ENCODE data around the gene GPER1.
A peak's percentile ranks its signal among the peaks of the same experiment; 100 is the strongest.
"Not testable (repeated sequence)": the region's sequence is repeated elsewhere in the genome, so short reads cannot be mapped to it uniquely, and the experiment has no call there.

Gene GPER1

DNA sequence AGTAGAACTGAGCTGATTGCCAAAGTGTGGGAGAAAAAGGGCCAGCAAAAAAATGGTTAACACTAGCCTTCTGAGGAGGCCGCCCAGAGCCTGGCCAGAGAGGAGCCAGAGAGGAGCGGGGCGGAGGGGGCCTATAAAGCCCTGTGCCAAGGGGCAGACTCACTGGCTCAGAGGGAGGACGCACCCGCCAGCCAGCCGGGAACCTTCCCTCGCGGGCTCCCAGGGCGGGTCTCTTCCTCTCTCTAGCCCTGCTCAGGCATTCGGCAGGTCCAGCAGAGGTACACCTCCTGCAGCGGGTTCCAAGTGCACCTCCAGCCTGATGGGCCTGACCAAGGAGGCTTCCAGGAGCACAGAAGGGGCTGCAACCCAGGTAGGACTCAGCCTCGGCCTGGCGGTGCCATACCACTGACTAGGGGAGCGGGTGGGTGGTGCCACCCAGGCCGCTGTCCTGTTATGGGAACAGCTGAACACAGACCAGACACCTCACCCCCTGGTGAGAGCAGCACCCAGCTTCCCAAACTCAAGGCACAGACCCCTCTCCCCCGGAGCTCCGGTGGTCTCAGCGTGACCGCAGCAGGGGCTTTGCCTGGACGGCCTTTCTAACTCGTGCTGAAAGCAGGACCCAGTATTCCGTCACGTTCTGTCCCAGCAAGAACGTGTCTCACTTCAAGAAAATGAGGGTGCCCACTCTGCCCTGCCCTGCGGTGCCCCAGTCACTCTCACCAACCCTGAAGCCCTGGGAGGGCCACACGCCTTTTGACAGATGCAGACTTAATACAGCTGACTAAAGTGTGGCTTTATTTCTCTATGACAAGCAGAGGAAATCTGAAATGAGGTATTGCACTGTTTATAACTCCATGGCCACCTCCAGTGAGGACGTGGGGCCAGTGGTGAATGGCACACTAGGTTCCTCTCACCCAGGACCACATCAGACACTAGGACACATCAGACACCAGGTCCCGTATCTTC lies at the start of gene GPER1:
Gene GPER1 (plus strand): TSS at position 162 of the 969 bp plus-strand sequence. CDS start 3,616 bp downstream, outside the sequence.
- DNase-seq = peak; percentile 51

DNA sequence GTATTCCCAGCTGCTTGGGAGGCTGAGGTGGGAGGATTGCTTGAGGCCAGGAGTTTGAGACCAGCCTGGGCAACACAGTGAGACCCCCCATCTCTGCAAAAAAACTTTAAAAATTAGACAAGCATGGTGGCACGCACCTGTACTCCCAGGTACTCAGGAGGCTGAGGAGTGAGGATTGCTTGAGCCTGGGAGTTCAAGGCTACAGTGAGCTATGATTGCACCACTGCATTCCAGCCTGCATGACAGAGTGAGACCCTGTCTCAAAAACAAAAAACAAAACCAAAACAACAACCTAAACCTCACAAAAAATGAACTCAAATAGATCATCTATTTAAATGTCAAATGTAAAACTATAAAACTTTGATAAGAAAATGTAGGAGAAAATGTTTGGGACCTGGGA lies 47.7 kb upstream of the GPER1 start:
- DNase-seq = not testable (repeated sequence)

DNA sequence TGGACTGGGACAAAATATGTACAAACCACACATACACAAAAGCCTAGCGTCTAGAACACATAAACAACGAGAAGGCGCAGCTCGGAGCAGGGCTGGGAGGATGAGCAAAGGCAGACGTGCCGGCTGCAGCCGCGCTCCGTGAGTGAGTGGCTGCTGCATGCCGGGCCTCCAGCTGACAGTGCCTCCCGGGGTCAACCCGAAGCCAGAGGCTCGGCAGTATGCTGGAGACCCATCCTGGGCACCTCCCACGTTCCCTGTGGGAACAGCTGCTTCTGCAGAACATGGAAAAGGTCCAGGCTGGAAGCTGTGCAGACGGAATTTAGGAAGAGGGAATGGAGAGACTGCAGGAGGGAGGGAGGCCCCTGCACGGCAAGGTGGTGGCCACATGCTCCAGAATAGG lies 47.1 kb upstream of the GPER1 start:
- DNase-seq = peak; percentile 54

DNA sequence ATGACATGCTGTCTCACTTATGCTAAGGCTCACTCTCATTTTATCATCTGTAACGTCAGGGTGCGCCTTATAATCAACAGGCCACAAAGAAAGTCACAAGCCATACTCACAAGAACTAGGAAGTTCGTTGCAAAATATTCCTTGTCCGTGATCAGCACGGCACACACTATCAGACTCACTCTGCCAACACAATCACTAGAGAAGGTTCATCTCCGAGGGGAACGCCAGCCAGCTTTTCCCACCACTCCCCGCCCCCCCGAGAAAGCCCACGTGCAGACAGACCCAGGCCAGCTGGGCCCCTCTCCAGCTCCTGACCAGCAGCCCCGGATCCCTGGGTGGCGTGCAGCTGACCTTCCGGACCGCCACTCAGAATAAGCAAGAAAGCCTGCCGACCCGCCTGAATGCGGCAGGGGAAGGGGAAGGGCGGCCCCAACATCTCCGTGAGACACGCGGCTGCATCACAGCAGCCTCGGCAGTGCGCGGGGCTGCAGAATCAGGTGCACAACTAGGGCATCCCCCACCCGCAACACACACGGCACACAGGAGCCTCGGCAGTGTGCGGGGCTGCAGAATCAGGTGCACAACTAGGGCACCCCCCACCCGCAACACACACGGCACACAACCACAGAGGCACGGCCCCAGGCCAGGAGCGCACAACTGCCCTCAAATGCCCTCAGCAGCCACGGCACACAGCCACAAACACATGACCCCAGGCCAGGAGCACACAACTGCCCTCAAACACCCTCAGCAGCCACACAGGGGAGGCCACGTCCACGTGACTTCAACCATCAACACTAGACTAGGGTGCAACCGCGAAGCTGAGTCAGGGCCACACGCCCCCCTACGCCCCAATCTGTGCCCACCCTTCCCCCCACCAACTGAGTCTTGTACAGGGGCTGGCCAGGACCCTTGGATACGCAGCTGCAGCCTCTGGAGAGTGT lies 46.1 kb upstream of the GPER1 start:
- DNase-seq = no peak

DNA sequence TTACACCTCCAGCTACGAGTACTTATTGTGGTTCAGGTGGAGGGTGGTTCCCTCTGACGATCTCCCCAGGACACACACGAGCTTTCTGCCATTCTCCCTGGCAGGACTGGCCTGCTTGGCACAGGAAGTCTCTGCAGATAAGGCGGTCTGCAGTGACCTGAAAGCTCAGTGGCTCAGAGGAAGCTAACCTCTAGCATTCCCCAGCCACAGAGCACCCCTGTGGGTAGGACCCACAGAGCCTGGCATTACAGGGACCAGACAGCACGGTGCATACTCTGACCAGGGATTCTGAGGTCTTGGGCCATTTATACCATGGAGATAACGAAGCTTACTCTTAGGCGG lies 45.5 kb upstream of the GPER1 start:
- DNase-seq = no peak

DNA sequence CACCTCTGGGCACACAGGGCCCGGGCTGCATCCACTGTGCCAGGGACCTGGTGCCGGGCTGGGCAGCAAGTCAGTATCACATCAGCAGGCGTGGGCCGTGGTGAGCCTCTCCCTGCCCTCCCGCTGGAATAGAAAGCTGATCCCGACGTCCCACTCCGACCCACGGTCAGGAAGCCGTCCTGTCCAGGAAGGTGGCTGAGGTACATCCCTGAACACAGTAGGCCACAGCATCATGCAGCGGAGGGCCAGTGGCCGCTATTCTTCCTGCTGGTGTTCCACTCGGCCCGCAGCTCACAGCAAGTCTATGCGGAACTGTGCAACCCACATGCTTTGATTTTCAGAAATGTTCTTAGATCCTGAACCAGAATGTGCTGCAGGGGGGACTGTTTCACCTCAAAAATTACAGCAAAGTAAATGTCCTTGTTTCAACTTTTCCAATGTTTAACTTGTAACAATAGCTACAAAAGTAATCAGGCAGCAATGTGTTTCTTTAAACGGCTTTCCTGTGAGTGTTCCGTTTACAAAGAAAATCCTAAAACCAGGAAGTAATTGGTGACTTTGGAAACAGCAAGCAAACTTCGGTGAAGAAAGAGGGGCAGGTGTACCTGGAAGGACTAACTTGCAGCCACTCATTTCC lies 44.2 kb upstream of the GPER1 start:
- DNase-seq = no peak

DNA sequence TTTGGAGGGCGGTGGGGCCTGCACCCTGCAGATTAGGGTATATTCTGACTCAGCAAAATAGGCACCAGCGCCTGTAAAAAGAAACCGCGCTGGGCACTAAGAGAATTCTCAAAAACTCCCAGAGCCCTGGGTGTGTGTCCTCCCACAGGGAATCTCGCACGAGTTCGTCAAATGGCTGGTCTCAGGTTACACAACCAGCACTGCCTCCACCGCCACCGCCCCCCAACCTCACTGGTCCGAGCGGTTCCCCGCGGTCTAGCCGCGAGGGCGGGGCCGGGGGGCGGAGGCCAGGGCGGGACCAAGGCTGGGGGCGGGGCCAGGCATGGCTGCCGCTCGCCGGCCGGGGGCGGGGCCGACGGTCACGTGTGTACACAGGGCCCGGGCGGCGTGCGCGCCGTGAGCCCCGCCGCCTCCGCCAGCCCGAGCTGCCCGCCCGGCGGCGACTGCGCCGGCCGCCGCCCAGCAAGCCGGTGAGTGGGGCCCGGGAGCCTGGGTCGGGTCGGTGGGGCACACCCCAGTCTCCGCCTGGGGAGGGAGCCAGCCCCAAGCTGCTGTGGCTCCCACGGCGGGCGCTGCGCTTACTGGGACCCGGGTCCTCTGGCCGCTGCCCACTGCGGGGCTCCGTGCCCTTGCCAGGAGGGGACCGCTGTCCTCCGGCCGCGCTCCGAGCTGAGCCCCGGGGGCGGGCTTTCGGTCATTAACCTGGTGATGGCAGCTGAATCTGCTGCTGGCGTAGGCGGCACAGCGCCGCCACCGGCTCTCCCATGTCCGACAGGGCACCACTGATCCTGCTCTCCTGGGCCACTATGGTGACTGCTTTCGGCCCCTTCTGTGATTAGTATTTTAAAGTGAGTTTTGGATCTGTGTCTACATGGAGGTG lies 43.5 kb upstream of the GPER1 start, which contains the start of gene GPR146:
Gene GPR146 (plus strand): TSS at position 358 of the 880 bp plus-strand sequence. CDS start 12,970 bp downstream, outside the sequence.
- peak; percentile 82 for DNase-seq

DNA sequence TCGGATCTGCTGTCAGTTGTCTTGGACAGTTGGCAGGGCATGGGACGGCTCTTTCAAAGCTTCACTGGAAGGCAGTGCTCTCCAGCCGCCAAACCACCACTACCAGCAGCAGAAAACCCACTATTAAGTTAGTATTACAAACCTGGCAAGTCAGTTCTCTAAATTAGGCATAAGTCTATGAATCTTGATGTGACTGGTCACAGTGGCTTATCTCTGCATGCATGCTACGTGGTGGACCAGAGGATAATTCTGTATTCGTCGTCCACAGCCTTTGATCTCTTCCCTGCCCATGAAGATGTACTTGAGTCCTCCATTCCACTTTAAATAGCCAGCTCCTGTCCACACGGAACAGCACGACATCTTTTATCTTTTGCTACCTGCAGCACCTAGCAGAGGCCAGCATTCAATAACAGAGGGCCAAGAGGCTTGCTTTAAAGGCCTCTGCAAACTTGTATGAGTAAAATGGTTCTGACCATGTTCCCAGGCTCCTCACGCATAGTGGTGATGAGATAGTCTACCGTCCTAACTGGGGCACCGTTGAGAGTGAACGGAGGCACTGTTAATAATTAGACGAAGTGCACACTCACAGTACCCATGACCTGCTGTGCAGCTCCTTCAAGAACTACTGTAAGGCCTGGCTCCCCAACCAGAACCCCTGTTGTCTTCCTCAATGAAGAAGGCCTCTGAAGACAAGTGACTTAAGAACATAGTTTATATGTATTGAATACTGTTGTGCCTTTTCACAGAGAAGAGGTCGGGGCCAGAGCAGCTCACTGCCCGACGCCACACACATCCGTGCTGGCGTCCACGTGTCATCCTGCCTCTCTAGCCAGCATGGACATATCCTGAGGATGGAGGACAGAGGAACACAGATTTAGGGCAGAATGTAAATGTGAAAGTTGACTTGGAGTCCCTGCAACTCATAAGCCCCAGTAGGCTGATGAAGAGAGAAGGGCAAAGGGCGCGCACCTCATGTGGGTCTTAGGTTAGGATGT lies 42.5 kb upstream of the GPER1 start:
- no peak for DNase-seq

DNA sequence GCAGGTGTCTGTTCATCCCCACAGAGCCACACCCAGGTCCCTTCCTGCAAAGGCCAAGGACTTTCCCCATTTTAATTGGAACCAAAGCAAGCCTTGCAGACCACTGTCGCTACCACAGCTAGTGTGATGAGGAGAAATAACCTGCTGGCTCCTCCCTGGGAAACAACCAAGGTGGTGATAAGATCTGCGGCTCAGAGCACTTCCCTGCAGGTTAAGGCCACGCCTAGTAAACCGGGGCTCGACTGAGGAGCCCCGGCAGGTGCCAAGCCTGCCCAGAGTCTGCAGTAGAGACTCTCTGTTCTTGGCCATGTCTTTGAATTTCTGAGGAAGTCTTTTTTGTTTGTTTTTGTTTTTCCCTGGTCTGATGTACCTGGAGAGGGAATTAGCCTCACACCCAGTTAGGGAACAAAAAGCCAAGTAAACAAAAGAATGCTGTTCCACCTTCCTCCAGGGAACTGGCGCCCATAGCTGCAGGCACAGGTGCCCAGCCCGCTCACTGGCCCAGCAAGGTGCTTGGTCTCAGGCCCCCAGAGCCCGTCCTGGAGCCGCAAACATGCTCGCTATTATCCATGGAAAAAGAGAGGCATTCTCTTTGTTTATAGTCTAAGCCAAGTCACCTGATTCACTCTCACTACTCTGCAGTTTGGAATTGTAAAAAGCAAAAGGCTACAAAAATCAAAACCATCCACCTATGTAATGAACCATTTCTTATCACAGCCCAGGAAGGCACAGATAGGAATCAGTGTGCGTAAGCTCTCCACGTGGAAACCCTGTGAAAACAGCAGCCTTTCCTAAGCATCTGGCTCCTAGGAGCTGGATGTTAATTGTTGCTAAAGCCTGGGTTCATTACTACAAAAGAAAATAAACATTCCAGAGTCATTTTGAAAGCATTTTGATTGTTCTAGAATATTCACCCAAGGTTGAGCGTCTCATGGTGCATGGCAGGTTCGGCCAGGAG lies 40.9 kb upstream of the GPER1 start:
- DNase-seq = no peak

DNA sequence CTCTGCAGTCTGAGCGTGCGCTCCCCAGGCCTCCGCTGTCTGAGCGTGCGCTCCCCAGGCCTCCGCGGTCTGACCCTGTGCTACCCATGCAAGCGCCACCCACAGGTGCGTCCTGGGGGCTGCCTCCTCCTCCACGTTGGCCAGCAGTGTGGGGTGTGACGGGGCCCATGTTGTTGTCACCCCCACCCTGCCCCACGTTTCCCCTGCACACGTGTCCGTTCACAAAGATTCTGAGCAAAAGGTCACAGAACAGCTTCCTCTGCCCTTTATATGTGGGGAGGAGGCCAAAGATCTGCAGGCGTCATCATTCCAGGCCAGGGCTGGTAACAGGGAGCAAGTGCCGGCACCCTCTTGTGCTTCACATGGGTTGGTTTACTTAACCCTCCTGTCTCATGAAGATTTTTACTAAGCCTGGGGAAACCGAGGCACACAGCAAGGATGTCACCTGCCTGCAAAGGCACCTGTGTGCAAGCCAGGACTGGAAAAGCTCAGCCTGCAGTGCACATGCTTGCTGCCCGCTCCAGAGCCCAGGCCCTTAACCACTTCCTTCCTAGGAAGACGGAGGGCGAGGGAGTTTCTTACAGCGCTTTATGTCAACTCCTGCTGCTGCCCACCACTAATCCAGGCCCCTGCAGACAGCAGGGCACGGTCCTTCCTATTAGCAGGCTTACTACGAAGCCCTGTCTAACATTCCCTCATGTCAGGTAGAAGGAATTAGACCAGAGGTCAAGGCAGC lies 38.7 kb upstream of the GPER1 start:
- no peak for DNase-seq

DNA sequence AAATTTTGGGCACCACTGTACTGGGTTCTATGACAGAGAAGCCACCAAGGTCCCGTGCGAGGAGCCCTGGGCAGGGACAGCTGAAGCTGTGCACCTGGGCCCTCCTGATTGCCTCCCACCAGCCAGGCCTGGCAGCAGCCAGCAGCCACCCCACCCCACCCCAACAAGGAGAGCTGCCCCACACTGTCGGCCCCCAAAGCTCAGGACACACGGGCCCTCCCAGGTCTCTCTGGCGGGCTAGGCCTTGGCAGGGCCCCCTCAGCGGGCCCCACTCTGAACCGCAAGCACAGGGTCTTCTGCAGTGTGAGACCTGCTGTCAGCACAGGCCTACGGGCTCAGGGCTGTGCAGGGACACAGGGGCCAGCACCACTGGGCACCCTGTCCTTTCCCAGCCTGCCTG lies 38.1 kb upstream of the GPER1 start:
- DNase-seq = no peak

DNA sequence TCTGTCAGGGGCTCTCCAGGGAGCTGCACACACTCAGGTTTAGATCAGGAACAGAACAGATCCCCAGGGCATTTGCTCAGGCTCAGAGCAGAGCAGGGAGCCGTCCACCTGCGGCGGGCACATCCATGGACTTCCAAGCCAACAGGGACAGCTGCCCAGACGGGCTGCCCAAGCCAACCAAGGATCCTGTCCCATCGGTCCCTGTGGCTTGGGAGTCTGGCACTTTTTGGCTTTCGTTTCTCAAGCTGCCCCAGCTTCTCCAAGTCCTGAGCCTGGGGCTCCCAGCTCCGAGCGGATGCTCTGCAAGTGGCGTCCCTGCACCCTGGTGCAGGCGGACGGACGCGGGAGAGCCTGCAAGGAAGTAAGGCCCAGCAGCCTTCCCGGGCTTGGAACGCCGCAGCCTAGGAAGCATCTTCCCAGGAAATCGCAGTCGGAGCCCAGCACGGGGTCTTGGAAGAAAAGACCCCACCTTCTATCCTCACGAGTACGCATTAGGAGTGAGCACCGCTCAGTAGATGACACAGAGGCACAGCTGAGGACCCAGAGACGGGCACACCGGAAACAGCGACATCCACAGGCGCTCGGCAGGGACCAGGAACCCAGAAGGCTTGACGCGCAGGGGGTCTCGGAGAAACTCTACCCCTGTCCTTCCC lies 37.5 kb upstream of the GPER1 start:
- no peak for DNase-seq

DNA sequence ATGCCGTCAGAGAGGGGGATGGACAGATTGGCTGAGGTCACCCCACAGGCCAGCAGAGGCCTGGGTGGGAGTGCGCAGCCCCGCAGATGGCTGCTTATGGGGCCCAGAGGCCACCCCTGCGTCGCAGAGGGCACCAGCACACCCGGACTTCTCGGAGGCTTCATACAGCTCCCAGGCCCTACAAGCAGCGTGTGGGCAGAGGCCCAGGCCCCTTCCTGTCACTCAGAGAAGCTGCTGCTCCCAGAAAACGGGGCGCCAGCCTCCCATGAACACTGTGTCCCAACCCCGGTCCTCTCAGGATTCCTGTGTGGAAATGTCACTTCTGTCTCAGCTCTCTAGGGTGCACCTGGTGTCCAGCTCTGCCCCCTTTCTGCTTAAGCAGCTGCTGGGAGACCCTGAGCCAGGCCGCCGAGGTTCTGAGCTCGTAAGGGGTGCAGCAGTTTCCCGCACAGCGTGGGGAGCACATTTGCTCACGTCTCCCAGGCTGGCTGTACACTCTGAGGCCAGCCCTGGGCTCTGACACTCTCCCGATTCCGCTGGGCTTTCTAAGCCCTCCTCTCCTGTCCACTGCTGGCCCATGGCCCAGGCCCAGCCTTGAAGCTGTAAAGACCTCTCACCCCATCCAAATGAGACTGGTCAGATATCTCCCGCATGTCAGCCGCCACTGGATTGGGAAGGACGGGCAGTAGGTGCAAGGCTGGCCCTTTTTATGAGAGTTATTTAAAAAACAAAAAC lies 36.8 kb upstream of the GPER1 start:
- no peak for DNase-seq

DNA sequence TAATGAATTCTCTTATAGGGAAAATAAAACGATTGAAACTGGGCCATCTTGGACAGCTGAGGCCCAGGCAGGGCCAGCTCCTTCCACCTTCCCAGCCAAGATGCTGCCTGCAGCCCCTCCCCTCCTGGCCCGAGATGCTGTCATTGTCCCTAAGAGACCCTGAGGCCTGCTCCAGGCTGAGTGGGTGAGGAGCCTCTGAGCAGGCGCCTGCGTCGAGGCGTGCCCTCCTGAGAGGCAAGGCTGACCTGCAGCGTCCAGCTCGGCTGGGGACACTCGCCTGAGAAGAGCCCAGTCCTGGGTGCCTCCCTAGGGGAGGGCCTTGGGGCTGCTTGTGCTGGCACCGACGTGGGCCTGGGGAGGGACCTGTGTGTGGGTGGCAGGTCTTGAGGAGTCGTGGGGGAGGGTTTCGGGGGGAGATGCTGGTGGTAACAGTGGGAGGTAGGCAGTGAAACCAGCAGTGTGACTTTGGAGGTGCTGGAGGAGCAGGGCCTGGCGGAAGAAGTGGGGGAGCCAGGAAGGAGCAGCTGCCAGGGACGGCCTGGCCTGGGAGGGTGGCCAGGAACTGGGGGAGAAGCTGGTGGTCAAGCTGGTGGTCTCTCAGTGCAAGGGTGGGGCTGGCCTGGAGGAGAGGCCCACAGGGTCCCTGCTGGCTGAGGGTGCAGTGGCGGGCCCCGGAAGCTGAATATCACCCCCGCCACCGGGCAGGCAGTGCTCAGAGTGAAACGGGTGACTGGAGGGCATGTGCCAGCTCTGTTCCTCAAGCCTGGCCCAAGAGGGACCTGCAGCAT lies 35.7 kb upstream of the GPER1 start:
- peak; percentile 50 for DNase-seq

DNA sequence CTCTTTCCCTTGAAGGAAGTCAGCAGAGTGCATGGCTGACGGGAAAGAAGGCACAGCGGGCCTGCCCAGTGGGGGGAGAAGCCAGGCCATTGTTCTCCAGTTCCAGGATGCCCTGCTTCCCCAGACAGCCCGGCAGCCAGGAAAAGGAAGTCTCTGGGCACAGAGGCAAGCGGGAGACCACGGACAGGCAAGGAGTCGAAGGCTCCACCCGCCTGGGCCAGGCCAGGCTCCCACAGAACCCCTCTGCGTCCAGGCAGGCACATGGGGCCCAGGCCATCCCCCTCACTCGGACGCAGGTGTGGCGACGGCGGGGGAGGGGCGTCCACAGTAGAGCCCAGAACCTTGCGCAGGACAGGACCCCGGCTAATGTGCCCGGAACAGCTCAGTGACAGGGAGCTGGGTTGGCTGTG lies 34.9 kb upstream of the GPER1 start:
- no peak for DNase-seq

DNA sequence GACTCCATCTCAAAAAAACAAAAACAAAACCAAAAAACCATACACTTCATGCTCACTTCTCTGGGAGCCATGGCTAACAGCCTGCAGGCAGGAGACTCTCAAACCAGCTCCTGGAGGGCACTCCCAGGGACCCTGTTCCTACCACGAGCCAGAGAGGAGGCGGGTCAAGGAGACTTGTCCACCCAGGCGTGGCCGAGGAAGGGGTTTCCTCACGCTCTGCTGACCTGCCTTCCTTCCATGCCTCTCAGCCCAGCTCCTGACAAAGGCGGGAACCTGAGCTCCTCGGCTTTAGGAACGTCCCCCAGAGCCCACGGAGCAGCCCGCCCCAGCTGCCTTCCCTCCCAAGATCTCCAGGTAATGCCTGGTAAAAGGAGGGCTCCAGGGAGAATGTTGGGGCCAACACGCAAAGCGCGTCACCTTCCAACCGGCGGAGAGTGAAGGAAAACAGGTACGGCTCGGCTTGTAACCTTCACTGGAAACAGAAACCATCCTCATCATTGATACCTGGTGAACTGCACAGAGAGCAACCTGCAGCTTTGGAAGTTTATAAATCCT lies 34.0 kb upstream of the GPER1 start:
- DNase-seq = no peak

Measured in NCI-H446 treated with DMSO at 0.1 percent for 48 hours (cell line).